DOHH2 (cell line): ENCODE measurements around the gene GGTLC2.

Experiments used
- H3F3A ChIP-seq: fragments of 200-600 bp; sonication (generic), shearing (Covaris generic); 2 replicates; pipeline ENCODE4 v1.6.0; 2016; ENCODE audit warnings: antibody characterized with exemption, mild to moderate bottlenecking; ENCODE audit not compliant: control insufficient read depth, insufficient read depth
- H3K27ac ChIP-seq: fragments of 200-600 bp; sonication (generic); 2 replicates; pipeline ENCODE4 v1.5.1; 2014; ENCODE audit warnings: low read depth, mild to moderate bottlenecking, low read length, moderate library complexity
- H3K27me3 ChIP-seq: fragments of 200-600 bp; sonication (generic); 2 replicates; pipeline ENCODE4 v1.6.1; 2014; ENCODE audit warnings: mild to moderate bottlenecking, low read length, mixed read lengths; ENCODE audit not compliant: control insufficient read depth
- H3K36me3 ChIP-seq: fragments of 200-600 bp; sonication (generic); 2 replicates; pipeline ENCODE4 v1.6.1; 2014; ENCODE audit warnings: mild to moderate bottlenecking, low read length, moderate library complexity, mixed read lengths; ENCODE audit not compliant: control insufficient read depth
- H3K4me1 ChIP-seq: fragments of 200-600 bp; sonication (generic); 2 replicates; pipeline ENCODE4 v1.6.1; 2014; ENCODE audit warnings: mild to moderate bottlenecking, low read length, mixed read lengths; ENCODE audit not compliant: control insufficient read depth
- H3K4me2 ChIP-seq: fragments of 200-600 bp; sonication (generic); 2 replicates; pipeline ENCODE4 v1.6.0; 2014; ENCODE audit warnings: mild to moderate bottlenecking, low read length, moderate library complexity
- H3K4me3 ChIP-seq: fragments of 200-600 bp; sonication (generic); 2 replicates; pipeline ENCODE4 v1.5.1; 2014; ENCODE audit warnings: mild to moderate bottlenecking, low read length, mixed read lengths
- H3K79me2 ChIP-seq: fragments of 200-600 bp; sonication (generic); 2 replicates; pipeline ENCODE4 v1.6.1; 2014; ENCODE audit warnings: mild to moderate bottlenecking, low read length, mixed read lengths; ENCODE audit not compliant: control insufficient read depth
- H3K9me2 ChIP-seq: fragments of 200-600 bp; sonication (generic); replicated peaks from 2 replicates; pipeline ENCODE4 v1.6.1; 2014; ENCODE audit warnings: mild to moderate bottlenecking, low read length, mixed read lengths; ENCODE audit not compliant: control insufficient read depth
- H3K9me3 ChIP-seq: fragments of 200-600 bp; sonication (generic); 2 replicates; pipeline ENCODE4 v1.6.1; 2014; ENCODE audit warnings: antibody characterized with exemption, low read length, mixed read lengths; ENCODE audit not compliant: control insufficient read depth, insufficient read depth
- H4K20me1 ChIP-seq: fragments of 200-600 bp; sonication (generic); 2 replicates; pipeline ENCODE4 v1.6.0; 2014; ENCODE audit warnings: low read depth, mild to moderate bottlenecking, antibody characterized with exemption, low read length, moderate library complexity; ENCODE audit not compliant: control insufficient read depth, insufficient read depth
- EZH2phosphoT487 ChIP-seq: fragments of 200-600 bp; sonication (generic); IDR thresholded peaks from 2 replicates; pipeline ENCODE4 v1.6.1; 2017; ENCODE audit warnings: borderline replicate concordance, mild to moderate bottlenecking, antibody characterized with exemption, low read length, moderate library complexity, mixed read lengths
- TF ChIP-seq, protein P1 (sequence below): fragments of 200-600 bp; sonication (generic); IDR thresholded peaks from one replicate; pipeline ENCODE4 v1.5.1; 2014; ENCODE audit warnings: antibody characterized with exemption, mild to moderate bottlenecking, low read depth, low read length; ENCODE audit not compliant: poor library complexity, severe bottlenecking

Gene GGTLC2

GRCh38 chr22:22694106-22694505, 49.7 kb downstream of the GGTLC2 start:
- peaks cover 96% of the 10 kb centered on the region for H3K4me1 ChIP-seq
- H3K9me2 ChIP-seq: no peaks in the 10 kb centered on the region
- H3F3A ChIP-seq: peaks cover 38% of the 10 kb centered on the region
- H3K27me3 ChIP-seq: no peaks in the 10 kb centered on the region
- no peaks in the 10 kb centered on the region for H3K9me3 ChIP-seq
- no peaks in the 10 kb centered on the region for H4K20me1 ChIP-seq
- TF ChIP-seq, protein P1, sequence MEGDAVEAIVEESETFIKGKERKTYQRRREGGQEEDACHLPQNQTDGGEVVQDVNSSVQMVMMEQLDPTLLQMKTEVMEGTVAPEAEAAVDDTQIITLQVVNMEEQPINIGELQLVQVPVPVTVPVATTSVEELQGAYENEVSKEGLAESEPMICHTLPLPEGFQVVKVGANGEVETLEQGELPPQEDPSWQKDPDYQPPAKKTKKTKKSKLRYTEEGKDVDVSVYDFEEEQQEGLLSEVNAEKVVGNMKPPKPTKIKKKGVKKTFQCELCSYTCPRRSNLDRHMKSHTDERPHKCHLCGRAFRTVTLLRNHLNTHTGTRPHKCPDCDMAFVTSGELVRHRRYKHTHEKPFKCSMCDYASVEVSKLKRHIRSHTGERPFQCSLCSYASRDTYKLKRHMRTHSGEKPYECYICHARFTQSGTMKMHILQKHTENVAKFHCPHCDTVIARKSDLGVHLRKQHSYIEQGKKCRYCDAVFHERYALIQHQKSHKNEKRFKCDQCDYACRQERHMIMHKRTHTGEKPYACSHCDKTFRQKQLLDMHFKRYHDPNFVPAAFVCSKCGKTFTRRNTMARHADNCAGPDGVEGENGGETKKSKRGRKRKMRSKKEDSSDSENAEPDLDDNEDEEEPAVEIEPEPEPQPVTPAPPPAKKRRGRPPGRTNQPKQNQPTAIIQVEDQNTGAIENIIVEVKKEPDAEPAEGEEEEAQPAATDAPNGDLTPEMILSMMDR: no peak
- no peak for TF ChIP-seq EZH2phosphoT487
- peaks cover 3% of the 10 kb centered on the region; the same call in 1 of the 2 replicates for H3K79me2 ChIP-seq
- peak overlapping the region; percentile 62 for H3K4me3 ChIP-seq
- H3K27ac ChIP-seq: peak overlapping the region; percentile 97
- H3K4me2 ChIP-seq: peak overlapping the region; percentile 83
- H3K36me3 ChIP-seq: no peaks in the 10 kb centered on the region; the same call in 1 of the 2 replicates

DNA sequence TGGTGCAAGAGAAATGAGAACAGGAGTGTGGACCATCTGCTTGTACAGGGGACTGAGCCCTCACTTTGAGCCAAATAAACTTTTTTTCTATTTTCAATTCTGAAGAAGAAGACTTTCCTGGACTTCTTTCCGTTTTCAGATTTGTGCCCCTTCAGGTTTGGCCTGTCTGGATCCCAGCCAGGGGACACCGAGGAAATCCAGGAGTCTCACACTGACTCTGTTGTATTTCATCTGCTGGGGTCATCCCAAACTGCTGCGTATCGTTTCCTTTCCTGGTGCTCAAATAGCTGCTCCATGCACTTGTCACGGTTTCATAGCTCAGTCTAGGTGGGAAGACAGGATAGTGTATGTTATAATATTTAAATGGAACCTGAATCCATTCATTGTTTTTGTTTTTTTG, 51.7 kb downstream of the GGTLC2 start:
- H3K9me3 ChIP-seq: no peaks in the 10 kb centered on the region
- no peaks in the 10 kb centered on the region for H3K9me2 ChIP-seq
- peak overlapping the region; percentile 97 for H3K27ac ChIP-seq
- peaks cover 3% of the 10 kb centered on the region; the same call in 1 of the 2 replicates for H3K79me2 ChIP-seq
- peak overlapping the region; percentile 83 for H3K4me2 ChIP-seq
- no peaks in the 10 kb centered on the region for H3K27me3 ChIP-seq
- H3K4me1 ChIP-seq: peaks cover 100% of the 10 kb centered on the region
- no peak overlapping the region for H3K4me3 ChIP-seq
- no peak for TF ChIP-seq EZH2phosphoT487
- TF ChIP-seq, protein P1: no peak
- H3F3A ChIP-seq: peaks cover 43% of the 10 kb centered on the region
- no peaks in the 10 kb centered on the region; the same call in 1 of the 2 replicates for H3K36me3 ChIP-seq
- no peaks in the 10 kb centered on the region for H4K20me1 ChIP-seq
